Glutamatergic neuron (in vitro differentiated cells): ENCODE results near the gene NPTX1. TPM values are rescaled to one million over a fixed set of nuclear protein-coding genes. Genes with fewer than 3 reads are reported as not detected.

Experiments
- DNase-seq: peaks from one replicate; pipeline ENCODE4 v3.0.0; 2022
- H3K27ac Mint-ChIP-seq: one replicate; pipeline ENCODE4 v1.8.0; 2020; ENCODE audit warnings: mild to moderate bottlenecking, mixed read lengths, inconsistent platforms; ENCODE audit not compliant: unreplicated experiment
- H3K27me3 Mint-ChIP-seq: one replicate; pipeline ENCODE4 v1.8.0; 2020; ENCODE audit warnings: mild to moderate bottlenecking, moderate library complexity, mixed read lengths, inconsistent platforms; ENCODE audit not compliant: unreplicated experiment
- H3K36me3 Mint-ChIP-seq: one replicate; pipeline ENCODE4 v1.8.0; 2020; ENCODE audit warnings: mild to moderate bottlenecking, mixed read lengths, inconsistent platforms; ENCODE audit not compliant: unreplicated experiment
- H3K4me1 Mint-ChIP-seq: one replicate; pipeline ENCODE4 v1.8.0; 2020; ENCODE audit warnings: mild to moderate bottlenecking, low read depth, mixed read lengths, inconsistent platforms; ENCODE audit not compliant: unreplicated experiment
- H3K4me3 Mint-ChIP-seq: one replicate; pipeline ENCODE4 v1.8.0; 2020; ENCODE audit warnings: mild to moderate bottlenecking, mixed read lengths, inconsistent platforms; ENCODE audit not compliant: unreplicated experiment
- H3K9me3 Mint-ChIP-seq: one replicate; pipeline ENCODE4 v1.8.0; 2020; ENCODE audit warnings: mild to moderate bottlenecking, moderate library complexity, mixed read lengths, inconsistent platforms; ENCODE audit not compliant: unreplicated experiment
- total RNA-seq: library from RNA; stranded (reverse); fragmentation: NEBNext Ultra II Directional; extraction: Animal tissue kit (Norgen Biotek cat#: 25700); gene quantifications from one replicate; pipeline ENCODE4 v1.2.1, GENCODE V29; 2021; ENCODE audit not compliant: unreplicated experiment
- TF ChIP-seq, protein P1 (sequence below): fragments of 200-600 bp; sonication (generic); IDR thresholded peaks from one replicate; pipeline ENCODE4 v1.5.0; 2021; ENCODE audit not compliant: partially characterized antibody, unreplicated experiment

Gene NPTX1
- total RNA-seq, 1 donor from 2014 or later = 18.1 TPM

DNA sequence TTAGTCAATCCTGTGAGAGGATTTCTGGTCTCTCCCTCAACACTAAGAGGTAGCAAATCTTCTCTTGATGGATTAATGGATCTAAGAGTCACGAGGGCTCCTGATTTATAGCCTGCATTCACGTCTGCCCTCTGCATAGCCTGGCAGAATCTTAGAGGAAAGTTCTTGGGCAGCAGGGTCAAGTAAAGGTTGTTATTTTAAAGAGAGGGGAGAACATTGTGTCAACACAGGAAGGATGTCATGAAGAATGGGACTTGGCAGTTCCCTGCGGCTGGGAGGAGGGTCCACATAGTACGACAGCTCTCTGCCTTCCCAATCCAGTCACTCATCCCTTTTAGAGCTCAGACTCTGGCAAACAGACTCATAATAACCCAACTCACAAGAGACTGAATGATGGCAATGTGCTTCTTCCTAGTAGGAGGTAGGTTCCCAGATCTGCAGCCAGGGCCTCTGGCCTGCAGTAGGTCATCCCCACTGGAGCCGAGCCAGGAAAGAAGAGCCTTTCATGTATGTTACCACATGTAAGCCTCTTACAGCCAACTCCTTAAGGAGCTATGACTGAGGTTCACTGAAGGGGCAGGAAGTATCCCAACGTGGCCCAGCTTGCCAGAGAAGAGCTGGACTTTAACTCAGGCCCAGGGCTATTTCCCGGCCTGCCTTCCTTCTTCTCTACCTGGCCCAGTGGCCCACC, 42.8 kb upstream of the NPTX1 start:
- Mint-ChIP-seq H3K27ac (no peak overlapping the region), H3K4me1 (peaks cover 14% of the 10 kb centered on the region), H3K4me3 (no peak overlapping the region), H3K27me3 (peaks cover 3% of the 10 kb centered on the region), H3K36me3 (no peaks in the 10 kb centered on the region), H3K9me3 (peaks cover 6% of the 10 kb centered on the region)
- TF ChIP-seq, protein P1, sequence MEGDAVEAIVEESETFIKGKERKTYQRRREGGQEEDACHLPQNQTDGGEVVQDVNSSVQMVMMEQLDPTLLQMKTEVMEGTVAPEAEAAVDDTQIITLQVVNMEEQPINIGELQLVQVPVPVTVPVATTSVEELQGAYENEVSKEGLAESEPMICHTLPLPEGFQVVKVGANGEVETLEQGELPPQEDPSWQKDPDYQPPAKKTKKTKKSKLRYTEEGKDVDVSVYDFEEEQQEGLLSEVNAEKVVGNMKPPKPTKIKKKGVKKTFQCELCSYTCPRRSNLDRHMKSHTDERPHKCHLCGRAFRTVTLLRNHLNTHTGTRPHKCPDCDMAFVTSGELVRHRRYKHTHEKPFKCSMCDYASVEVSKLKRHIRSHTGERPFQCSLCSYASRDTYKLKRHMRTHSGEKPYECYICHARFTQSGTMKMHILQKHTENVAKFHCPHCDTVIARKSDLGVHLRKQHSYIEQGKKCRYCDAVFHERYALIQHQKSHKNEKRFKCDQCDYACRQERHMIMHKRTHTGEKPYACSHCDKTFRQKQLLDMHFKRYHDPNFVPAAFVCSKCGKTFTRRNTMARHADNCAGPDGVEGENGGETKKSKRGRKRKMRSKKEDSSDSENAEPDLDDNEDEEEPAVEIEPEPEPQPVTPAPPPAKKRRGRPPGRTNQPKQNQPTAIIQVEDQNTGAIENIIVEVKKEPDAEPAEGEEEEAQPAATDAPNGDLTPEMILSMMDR = no peak
- no peak for DNase-seq

DNA sequence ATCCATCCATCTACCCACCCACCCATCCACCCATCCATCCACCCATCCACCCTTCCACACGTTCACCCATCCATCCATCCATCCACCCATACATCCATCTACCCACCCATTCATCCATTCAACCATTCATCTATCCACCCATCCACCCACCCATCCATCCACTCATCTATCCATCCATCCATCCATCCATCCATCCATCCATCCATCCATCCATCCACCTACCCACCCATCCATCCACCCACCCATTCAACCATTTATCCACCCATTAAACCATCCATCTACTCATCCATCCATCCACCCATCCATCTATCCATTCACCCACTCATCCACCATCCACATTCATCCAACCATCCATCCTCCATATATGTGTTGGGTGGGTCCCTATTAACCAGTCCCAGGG, 42.0 kb upstream of the NPTX1 start:
- TF ChIP-seq, protein P1 = no peak
- H3K27me3 Mint-ChIP-seq = peaks cover 3% of the 10 kb centered on the region
- H3K9me3 Mint-ChIP-seq = peaks cover 6% of the 10 kb centered on the region
- no peaks in the 10 kb centered on the region for H3K36me3 Mint-ChIP-seq
- DNase-seq = no peak
- no peak overlapping the region for H3K4me3 Mint-ChIP-seq
- no peak overlapping the region for H3K27ac Mint-ChIP-seq
- H3K4me1 Mint-ChIP-seq = peaks cover 10% of the 10 kb centered on the region

DNA sequence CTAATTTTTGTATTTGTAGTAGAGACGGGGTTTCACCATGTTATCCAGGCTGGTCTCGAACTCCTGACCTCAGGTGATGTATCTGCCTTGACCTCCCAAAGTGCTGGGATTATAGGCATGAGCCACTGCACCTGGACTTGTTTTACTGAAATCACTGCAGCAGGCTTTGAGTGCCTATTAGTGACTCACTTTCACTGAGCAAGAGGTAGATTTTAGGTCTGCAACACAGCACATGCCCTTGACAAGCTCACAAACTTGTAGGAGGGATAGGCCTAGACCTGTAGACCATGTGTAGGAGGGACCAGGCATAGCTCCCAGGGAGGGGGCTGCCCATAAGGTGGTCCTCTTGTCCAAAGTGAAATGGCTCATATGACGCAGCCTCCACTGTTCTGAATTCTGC, 41.2 kb upstream of the NPTX1 start:
- no peak for DNase-seq
- Mint-ChIP-seq H3K36me3 (no peaks in the 10 kb centered on the region), H3K4me3 (no peak overlapping the region), H3K27ac (no peak overlapping the region), H3K9me3 (peaks cover 6% of the 10 kb centered on the region), H3K4me1 (peaks cover 13% of the 10 kb centered on the region), H3K27me3 (peaks cover 5% of the 10 kb centered on the region)
- TF ChIP-seq, protein P1 = no peak

DNA sequence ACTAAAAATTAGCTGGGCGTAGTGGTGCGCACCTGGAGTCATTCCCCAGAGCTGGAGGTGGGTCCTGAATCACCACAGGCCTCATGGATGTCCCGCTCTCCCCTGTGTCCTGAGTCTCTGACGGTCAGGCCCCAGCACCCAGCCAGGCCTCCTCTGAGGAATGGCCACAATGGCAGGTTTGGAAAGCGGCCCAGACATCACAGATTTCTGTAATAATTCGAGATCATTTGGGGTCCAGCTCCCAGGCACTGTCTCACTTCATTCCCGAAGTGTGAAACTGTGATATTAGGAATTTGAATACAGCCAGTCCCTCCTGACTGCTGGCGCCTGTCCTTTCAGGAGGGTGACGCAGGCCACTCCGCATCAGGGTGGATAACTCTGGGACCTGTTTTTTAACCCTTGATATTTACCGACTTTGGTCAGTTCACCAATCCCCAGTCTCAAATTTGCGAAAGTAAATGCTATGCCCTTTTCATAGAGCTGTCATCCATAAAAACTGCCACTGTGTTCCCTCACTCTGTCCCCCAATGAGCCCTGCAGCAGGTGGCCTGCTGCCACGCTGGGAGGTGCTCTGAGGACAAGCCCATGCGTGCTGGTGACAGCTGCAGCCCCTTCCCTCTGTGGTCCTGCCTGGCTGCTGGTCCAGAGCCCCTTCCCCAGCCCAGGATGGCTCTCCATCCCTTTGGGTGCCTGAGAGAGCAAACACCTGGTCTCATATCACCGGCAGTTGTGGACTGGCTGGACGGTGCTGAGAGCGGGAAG, 39.9 kb upstream of the NPTX1 start:
- TF ChIP-seq, protein P1 = no peak
- Mint-ChIP-seq H3K27me3 (peaks cover 5% of the 10 kb centered on the region), H3K4me1 (peaks cover 13% of the 10 kb centered on the region)

DNA sequence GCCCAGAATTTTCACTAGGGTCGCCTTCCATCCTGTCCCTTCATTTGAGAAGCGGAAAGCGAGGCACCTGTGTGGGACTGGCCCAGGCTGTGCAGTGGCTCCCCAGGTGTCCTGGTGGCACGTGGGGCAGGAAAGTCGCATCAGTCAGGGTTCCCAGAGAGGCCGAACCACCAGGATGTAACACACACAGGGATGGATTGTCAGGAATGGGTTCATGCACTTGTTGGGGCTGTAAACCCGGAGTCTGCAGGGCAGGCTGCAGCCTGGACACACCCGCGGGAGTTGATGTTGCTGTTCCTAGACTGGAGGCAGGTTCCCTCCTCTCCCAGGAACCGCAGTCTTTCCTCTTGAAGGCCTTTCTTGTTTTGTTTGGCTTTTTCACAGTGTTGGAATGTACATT, 37.5 kb upstream of the NPTX1 start:
- H3K36me3 Mint-ChIP-seq = no peaks in the 10 kb centered on the region
- H3K27ac Mint-ChIP-seq = no peak overlapping the region
- TF ChIP-seq, protein P1 = no peak
- DNase-seq = no peak
- H3K4me3 Mint-ChIP-seq = no peak overlapping the region
- H3K4me1 Mint-ChIP-seq = peaks cover 11% of the 10 kb centered on the region
- peaks cover 3% of the 10 kb centered on the region for H3K9me3 Mint-ChIP-seq
- peaks cover 3% of the 10 kb centered on the region for H3K27me3 Mint-ChIP-seq

More for the DNA sequence above, 39.9 kb upstream of the NPTX1 start:
- DNase-seq = no peak
- peaks cover 4% of the 10 kb centered on the region for H3K9me3 Mint-ChIP-seq
- H3K36me3 Mint-ChIP-seq = no peaks in the 10 kb centered on the region
- no peak overlapping the region for H3K27ac Mint-ChIP-seq
- no peak overlapping the region for H3K4me3 Mint-ChIP-seq
